AG09309 (cell line): ENCODE measurements around the gene GRIK4.
"Not testable (repeated sequence)": the region's sequence is repeated elsewhere in the genome, so short reads cannot be mapped to it uniquely, and the experiment has no call there.

Source experiments
- DNase-seq: peaks from one replicate; pipeline ENCODE4 v3.0.0-alpha.2; 2010; ENCODE audit warnings: low read depth
- H3K4me3 ChIP-seq: 2 replicates; pipeline ENCODE4 v1.5.1; 2011; ENCODE audit warnings: mild to moderate bottlenecking, low read depth, low read length, moderate library complexity; ENCODE audit not compliant: control insufficient read depth
- CTCF ChIP-seq: IDR thresholded peaks from 2 replicates; pipeline ENCODE4 v1.5.1; 2011; ENCODE audit warnings: mild to moderate bottlenecking, low read depth, low read length, inconsistent platforms; ENCODE audit not compliant: insufficient read depth, control insufficient read depth; ENCODE audit errors: missing control alignments

GRIK4 gene

GRCh38 chr11:121008551-121008950, 497.0 kb downstream of the GRIK4 start:
- no peak for TF ChIP-seq CTCF
- H3K4me3 ChIP-seq, result no peak overlapping the region
- no peak for DNase-seq

DNA sequence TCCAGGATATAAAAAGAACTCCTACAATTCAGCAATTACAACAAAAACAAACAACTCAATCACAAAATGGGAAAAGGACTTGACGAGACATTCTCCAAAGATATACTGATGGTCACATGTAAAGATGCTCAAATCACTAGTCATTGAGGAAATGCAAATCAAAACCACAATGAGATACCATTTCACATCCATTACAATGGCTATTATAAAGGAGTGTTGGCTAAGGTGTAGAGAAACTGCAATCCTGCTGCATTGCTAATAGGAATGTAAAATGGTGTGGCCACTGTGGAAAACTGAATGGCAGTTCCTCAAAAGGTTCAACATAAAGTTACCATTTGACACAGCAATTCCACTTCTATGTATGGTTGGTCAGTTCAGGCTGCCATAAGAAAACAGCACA, 500.5 kb downstream of the GRIK4 start:
- no peak for DNase-seq
- no peak overlapping the region for H3K4me3 ChIP-seq
- no peak for TF ChIP-seq CTCF

DNA sequence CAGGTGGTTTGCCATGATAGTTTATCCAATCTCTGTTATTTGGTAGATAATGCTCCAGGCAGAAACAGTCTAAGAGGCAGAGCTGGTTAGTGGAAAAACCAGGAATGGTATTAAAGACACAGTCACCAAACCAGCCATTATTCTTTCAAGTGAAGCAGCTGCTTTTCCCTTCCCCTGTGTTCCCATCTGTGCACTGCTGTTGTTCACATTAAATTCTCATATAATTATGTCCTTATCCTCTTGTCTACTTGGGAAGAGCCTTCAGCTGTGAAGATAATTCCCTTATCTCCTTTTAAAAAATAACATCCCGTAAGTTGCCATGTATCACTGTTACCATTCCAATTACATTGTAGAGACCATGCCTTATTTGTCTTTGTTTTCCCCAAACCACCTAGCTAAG, 507.2 kb downstream of the GRIK4 start:
- H3K4me3 ChIP-seq, result no peak overlapping the region
- no peak for TF ChIP-seq CTCF
- no peak for DNase-seq

GRCh38 chr11:121021718-121022117, 510.2 kb downstream of the GRIK4 start:
- H3K4me3 ChIP-seq, DNase-seq: not testable (repeated sequence)

- TF ChIP-seq CTCF, result no peak
Observed at GRCh38 chr11:121023848-121024751, 512.6 kb downstream of the GRIK4 start, which contains the start of gene TBCEL. TBCEL (plus strand) TSS chr11:121024102; CDS start chr11:121045691, 21,589 bp downstream.

GRCh38 chr11:121024989-121025388, 513.4 kb downstream of the GRIK4 start:
- H3K4me3 ChIP-seq, result peak overlapping the region; percentile 85
- no peak for TF ChIP-seq CTCF
- DNase-seq, result no peak

More at GRCh38 chr11:121023848-121024751, 512.6 kb downstream of the GRIK4 start, which contains the start of gene TBCEL:
- peak; percentile 31 for DNase-seq
- H3K4me3 ChIP-seq, result peak within 1 kb of the TSS; percentile 85

DNA sequence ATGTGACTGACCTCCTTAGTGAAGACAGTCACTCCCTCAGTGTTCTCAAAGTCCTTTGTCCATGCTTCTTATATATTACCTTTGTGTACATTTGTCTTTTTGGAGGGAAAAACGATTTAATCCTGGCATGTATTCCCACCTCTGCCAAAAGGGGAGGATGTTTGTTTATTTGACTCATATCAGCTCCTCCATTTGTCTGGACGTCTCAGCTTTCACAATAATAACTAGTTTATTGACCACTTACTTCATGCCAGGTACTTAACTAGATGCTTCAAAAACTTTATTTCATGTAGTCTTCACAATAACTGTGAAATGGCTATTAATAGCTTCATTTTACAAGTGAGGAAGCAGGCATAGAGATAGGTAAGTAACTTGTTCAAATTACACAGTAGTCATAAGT, 517.6 kb downstream of the GRIK4 start:
- no peak for TF ChIP-seq CTCF
- DNase-seq, result no peak
- H3K4me3 ChIP-seq, result no peak overlapping the region
